HG03097 (cell line): ENCODE measurements around the gene CIROP.

Experiments
- ATAC-seq: cut with Tn5 transposase; IDR thresholded peaks from one replicate; pipeline ENCODE4 v1.9.1; 2021; ENCODE audit not compliant: unreplicated experiment, low FRiP score

The CIROP gene, protein sequence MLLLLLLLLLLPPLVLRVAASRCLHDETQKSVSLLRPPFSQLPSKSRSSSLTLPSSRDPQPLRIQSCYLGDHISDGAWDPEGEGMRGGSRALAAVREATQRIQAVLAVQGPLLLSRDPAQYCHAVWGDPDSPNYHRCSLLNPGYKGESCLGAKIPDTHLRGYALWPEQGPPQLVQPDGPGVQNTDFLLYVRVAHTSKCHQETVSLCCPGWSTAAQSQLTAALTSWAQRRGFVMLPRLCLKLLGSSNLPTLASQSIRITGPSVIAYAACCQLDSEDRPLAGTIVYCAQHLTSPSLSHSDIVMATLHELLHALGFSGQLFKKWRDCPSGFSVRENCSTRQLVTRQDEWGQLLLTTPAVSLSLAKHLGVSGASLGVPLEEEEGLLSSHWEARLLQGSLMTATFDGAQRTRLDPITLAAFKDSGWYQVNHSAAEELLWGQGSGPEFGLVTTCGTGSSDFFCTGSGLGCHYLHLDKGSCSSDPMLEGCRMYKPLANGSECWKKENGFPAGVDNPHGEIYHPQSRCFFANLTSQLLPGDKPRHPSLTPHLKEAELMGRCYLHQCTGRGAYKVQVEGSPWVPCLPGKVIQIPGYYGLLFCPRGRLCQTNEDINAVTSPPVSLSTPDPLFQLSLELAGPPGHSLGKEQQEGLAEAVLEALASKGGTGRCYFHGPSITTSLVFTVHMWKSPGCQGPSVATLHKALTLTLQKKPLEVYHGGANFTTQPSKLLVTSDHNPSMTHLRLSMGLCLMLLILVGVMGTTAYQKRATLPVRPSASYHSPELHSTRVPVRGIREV

GRCh38 chr14:23104591-23105347 lies at the start of gene CIROP:
Gene CIROP (minus strand): TSS chr14:23104989. CDS start chr14:23104920, 69 bp downstream.
- ATAC-seq = no peak

GRCh38 chr14:23153851-23154796 lies 49.3 kb upstream of the CIROP start:
- no peak for ATAC-seq

- ATAC-seq = no peak
These were observed 46.6 kb upstream of the CIROP start for GRCh38 chr14:23151342-23151741.

DNA sequence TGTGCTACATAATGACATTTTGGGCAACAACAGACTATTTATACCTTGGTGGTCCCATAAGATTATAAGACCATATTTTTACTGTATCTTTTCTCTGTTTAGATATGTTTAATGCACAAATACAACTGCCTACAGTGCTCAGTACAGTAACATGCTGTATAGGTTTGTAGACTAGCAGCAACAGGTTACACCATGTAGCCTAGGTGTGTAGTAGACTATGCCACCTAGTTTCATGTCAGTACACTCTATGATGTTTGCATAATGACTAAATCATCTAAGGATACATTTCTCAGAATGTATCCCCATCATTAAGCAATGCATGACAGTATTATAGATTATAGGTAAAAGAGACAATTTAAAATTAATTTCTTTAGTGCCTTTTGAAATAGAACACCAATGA lies 45.0 kb upstream of the CIROP start:
- ATAC-seq = no peak

GRCh38 chr14:23148591-23149249 lies 43.9 kb upstream of the CIROP start:
- ATAC-seq = no peak

GRCh38 chr14:23147676-23148075 lies 42.9 kb upstream of the CIROP start:
- ATAC-seq = no peak

DNA sequence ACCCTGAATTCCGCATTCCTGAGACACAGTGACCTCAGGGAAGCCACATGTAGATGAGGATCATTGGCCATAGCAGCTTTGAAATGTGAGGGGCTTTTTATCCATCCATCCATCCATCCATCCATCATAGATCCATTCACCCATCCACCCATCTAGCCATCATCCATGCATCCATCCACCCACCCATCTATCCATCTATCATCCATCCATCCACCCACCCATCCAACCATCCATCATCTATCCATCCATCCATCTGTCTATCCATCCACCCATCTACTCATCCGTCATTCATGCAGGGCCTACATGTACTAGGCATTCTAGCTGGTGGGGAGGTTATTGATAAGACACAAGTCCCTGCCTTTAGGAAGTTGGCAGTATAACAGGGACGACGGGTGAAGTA lies 42.2 kb upstream of the CIROP start:
- ATAC-seq = no peak

DNA sequence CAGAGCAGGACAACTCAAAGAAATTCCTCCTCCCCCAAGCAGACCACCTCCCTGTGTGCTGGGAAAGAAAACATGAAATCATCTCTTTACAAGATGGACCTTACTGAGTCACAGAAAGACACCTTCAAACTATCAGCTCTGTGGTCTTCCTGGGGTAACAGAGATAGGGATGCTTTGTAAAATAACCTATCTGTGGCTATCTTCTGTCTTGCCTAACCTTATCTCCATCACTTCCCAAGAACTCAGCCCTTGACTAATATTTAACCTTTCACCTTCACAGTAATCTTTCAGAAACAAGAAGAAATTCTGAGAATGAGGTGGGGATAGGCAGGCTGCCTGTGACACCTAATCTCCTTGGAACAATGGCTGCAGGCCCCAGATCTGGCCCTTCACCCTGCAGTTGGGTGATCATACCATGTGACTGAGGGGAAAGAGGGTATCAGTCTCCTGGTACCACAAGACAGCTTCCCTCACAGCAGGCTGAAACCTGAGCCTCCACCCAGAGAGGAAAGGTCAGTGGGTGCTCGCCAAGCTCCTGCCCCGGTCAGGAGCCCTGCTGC lies 41.6 kb upstream of the CIROP start:
- ATAC-seq = no peak

- ATAC-seq = no peak
These were observed 41.1 kb upstream of the CIROP start for GRCh38 chr14:23145794-23146350.

GRCh38 chr14:23143911-23144310 lies 39.1 kb upstream of the CIROP start:
- ATAC-seq = no peak

GRCh38 chr14:23142826-23143225 lies 38.0 kb upstream of the CIROP start:
- ATAC-seq = no peak

- ATAC-seq = no peak
These were observed 37.1 kb upstream of the CIROP start for GRCh38 chr14:23141706-23142444.

DNA sequence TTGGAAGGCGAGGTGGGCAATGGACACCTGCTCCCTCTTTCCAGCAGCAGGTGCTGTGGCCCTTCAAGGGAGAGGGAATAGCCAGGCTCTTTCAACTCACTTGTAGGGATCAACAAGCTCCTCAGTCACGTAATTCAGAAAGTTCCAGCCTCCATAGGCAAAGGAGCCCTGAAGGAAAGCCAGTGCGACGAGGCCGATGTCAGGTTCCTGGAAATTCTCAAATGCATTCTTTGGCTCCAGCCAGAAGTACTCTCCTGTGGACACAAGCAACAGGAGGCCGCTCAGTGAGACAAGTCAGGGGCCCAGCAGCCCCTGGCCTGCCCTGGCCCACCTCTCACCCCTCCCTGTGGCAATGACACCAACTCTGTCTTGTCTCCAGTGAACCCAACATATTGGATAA lies 35.6 kb upstream of the CIROP start:
- no peak for ATAC-seq

DNA sequence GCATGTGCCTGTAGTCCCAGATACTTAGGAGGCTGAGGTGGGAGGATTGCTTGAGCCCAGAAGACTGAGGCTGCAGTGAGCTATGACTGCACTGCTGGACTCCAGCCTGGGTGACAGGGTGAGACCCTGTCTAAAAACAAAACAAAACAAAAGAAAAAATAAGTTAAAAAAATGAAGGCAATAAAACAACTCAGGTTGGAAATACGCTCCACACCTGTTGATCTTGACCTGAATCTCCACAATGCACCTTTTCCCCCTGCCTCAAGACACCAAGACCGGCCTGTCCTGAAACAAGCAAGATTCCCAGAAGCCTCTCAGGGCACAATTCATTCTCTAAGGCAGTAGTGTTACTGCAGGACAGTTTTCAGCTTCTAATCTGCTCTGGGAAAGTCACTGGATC lies 35.1 kb upstream of the CIROP start:
- no peak for ATAC-seq

DNA sequence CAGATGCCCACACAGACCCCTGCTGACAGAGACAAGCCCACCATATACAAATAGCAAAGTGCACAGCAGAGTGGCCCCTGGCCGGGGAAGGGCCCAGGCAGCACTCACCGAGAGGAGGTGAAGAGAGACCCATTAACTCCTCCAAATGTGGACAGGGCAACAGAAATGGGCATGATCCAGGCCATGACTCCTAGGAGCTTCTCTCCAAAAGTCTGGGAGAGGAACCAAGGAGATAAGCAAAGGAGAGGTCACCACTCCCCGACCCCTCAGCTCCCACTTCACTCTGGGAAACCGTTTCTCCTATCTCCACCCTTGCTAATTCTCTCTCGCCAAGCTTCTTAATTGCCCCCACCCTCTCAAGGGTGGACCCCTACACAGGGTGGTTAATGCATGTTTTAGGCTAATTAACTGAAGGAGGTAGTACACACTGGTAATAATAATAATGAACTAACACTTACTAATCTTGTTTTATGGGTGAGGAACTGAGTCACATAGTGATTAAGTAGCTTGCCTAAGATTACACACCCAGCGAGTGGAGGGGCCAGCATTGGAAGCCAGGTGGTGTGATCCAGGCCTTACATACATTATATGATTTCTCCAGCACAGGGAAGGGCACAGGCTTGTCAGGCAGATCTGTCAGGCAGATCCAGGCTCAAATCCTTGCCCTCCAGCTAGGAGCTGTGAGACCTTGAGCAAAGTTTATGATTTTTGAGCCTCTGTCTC lies 33.2 kb upstream of the CIROP start:
- ATAC-seq = no peak

DNA sequence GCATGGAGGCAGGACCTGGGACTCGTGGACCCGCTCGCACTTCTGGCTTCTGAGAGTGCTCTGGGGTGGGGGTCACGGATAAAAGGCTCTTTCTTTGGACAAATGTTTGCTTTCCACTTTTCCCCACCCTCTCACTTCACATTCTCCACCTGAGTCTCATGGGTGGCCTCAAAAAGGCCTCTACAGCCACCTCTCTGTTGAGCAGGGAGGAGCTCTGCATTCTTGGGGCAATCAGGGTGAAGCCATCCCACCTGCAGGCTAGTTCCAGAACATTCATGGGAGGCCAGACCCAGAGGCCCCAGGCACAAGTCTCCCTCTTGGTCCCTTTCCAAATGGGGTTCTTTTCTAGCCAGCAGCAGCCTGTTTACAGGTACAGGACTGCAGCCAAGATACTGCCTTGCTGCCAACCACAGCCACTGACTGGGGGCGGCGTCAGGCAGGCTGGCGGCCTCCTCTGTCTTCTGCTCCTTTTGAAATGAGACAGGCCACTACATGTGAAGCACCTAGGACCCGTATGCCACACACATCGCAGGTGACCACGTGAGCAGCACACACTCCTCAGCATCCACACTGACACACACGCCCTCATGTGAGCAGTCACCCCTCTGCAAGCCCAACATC lies 32.5 kb upstream of the CIROP start:
- no peak for ATAC-seq

DNA sequence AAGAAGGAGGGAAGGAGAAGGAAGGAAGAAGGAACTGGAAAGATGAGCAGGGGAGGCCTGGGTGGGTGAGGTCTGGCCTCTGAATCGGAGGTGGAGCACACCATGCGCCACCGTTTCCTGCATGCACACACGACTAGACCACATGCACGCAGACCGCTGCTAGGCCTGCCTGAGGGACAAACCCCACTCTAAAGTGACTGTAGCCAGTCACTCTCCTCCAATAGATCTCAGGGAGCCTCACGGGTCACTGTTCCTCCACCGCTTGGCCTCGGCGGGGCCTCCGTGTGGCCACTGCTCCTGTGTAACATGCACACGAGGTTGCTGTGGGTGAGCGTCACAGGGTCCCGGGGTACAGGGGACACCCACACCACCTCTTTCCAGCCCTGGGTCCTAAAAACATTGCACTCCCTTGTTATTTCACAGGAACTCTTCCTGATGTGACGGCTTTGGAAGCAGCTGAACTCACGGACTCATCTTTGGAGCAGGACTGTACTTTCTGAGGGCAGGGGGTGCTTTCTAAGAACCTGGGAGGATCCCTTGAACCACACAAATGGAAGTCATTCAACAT lies 31.9 kb upstream of the CIROP start:
- ATAC-seq = no peak
